Spleen (tissue), 11 donors: ENCODE results near the gene USP13. TPM values are rescaled to one million over a fixed set of nuclear protein-coding genes. Genes with fewer than 3 reads are reported as not detected.

ENCODE experiments used
- DNase-seq: peaks from one replicate; pipeline ENCODE4 v3.0.0-alpha.2; 2020
- H3K27ac ChIP-seq, 8 donors: fragments of 200-600 bp; sonication (generic) in 7 of 8; 1 replicate in 4 of 8; 2 replicates in 4 of 8; pipeline versions ENCODE4 v1.5.0 to v1.8.0; 2016 to 2021; ENCODE audit warnings: inconsistent platforms in 4 of 8, mild to moderate bottlenecking in 4 of 8, moderate library complexity in 1 of 8
- H3K27me3 ChIP-seq, 7 donors: fragments of 200-600 bp; sonication (generic) in 6 of 7; replicated peaks in 1 of 7; 1 replicate in 4 of 7; 2 replicates in 3 of 7; pipeline versions ENCODE4 v1.5.0 to v1.8.0; 2016 to 2021; ENCODE audit warnings: inconsistent platforms in 3 of 7, mild to moderate bottlenecking in 1 of 7
- H3K36me3 ChIP-seq, 6 donors: fragments of 200-600 bp; sonication (generic) in 5 of 6; 1 replicate in 4 of 6; 2 replicates in 2 of 6; pipeline versions ENCODE4 v1.5.0 to v1.8.0; 2016 to 2021; ENCODE audit warnings: inconsistent platforms in 2 of 6
- H3K4me1 ChIP-seq, 6 donors: fragments of 200-600 bp; sonication (generic) in 5 of 6; 1 replicate in 3 of 6; 2 replicates in 3 of 6; pipeline versions ENCODE4 v1.5.0 to v1.8.0; 2016 to 2021; ENCODE audit warnings: inconsistent platforms in 3 of 6
- H3K4me3 ChIP-seq, 8 donors: fragments of 200-600 bp; sonication (generic) in 7 of 8; 1 replicate in 4 of 8; 2 replicates in 4 of 8; pipeline versions ENCODE4 v1.5.0 to v1.8.0; 2016 to 2021; ENCODE audit warnings: inconsistent platforms in 4 of 8, mild to moderate bottlenecking in 4 of 8, moderate library complexity in 2 of 8
- H3K9me3 ChIP-seq, 8 donors: fragments of 200-600 bp; sonication (generic) in 7 of 8; 1 replicate in 4 of 8; 2 replicates in 4 of 8; pipeline versions ENCODE4 v1.5.0 to v1.8.0; 2016 to 2021; ENCODE audit warnings: inconsistent platforms in 4 of 8
- CTCF ChIP-seq, 11 experiments: fragments of 200-600 bp in 7 of 11; fragments of 450-650 bp in 4 of 11; sonication (generic) in 4 of 11; IDR thresholded peaks in 8 of 11; conservative IDR thresholded peaks in 3 of 11; 1 replicate in 7 of 11; 2 replicates in 4 of 11; pipeline versions ENCODE4 v1.4.0 to v1.8.0; 2016 to 2021; ENCODE audit warnings: antibody characterized with exemption in 11 of 11, inconsistent platforms in 4 of 11, mild to moderate bottlenecking in 1 of 11
- WGBS, 5 donors: extraction: QIAGEN DNeasy Blood & Tissue Kit in 3 of 5; methylation state at CpG; one replicate each; pipeline versions ENCODE4 v1.1.5 to v1.1.7; 2013 to 2018; 5-methylcytosine and 5-hydroxymethylcytosine counted together
- intact Hi-C: fragments of 100-400 bp; cut with DNase I; formaldehyde crosslinking; loops from one replicate; pipeline ENCODE4 v1.15.0; 2023; ENCODE audit warnings: low total_unique reads
- polyA plus RNA-seq, 3 donors: library from polyadenylated mRNA; stranded (reverse); fragments of 200-250 nt; gene quantifications; one replicate each; pipeline ENCODE4 v1.2.1, GENCODE V29; 2013
- small RNA-seq, 4 donors: library from RNA; depleted of rRNA; stranded (forward); fragments of <200 nt; gene quantifications; one replicate each; pipeline ENCODE3, GENCODE V24; 2016
- total RNA-seq, 7 donors: library from RNA; depleted of rRNA in 3 of 7; stranded (reverse); fragments of >200 nt in 3 of 7; fragmentation: NEBNext Ultra II Directional in 4 of 7; extraction: Animal tissue kit (Norgen Biotek cat#: 25700) in 4 of 7; gene quantifications; one replicate each; pipeline versions ENCODE4 v1.1.0 to v1.2.1, GENCODE V29; 2016 to 2021
- donor health status: healthy with polysubstance abuse.
- donor health status: DM: no; HTN: no; CAD: no; lungs with moderate emphysema.
- donor health status: DM: no; HTN: no; CAD: no.
- donor health status: Bipolar disorder and iron deficiency.
- donor health status: healthy.
- donor health status: DM: no; HTN: no; CAD: no.
- donor health status: DM: yes; HTN: yes; CAD: no.

The USP13 gene
- total and polyA plus RNA-seq, 10 donors: 1.1 to 9.4 (median 7.1) TPM

- DNase-seq: no peak
- no peak for TF ChIP-seq CTCF (IDR thresholded peaks at IDR 0.05 in 8 of 11, conservative IDR thresholded peaks at IDR 0.05 in 3 of 11)
- H3K36me3 ChIP-seq: no peaks in the 10 kb centered on the region
- H3K27ac ChIP-seq: no peak overlapping the region
- intact Hi-C loops: no loop called here
- no peaks in the 10 kb centered on the region for H3K9me3 ChIP-seq
- no peaks in the 10 kb centered on the region for H3K4me1 ChIP-seq
- H3K4me3 ChIP-seq: no peak overlapping the region
- no peaks in the 10 kb centered on the region for H3K27me3 ChIP-seq
- WGBS, 5 donors: 71 to 81% (median 79%) methylated on average over 2 of the region's 2 CpGs
Measured at GRCh38 chr3:179837374-179837773, 184.5 kb downstream of the USP13 start.

Small RNA genes within 50 kb of the gene (small RNA-seq; reads per million reads assigned to genes)
- gene RF01210: 0 reads per million in 4 donors

Other genes with a start within 250 kb of the USP13 start
- gene GNB4, start 201.6 kb upstream of the USP13 start, total RNA-seq: 10 to 100 TPM; 29.8 to 47.5 (median 42.7) TPM
- 10 to 100 TPM in 1 of 3 donors, 1 to 10 TPM in 2; 5.5 to 12.2 (median 8.9) TPM for gene GNB4, start 201.6 kb upstream of the USP13 start, polyA plus RNA-seq
- 10 to 100 TPM; 33.9 to 69.5 (median 45.5) TPM for gene ACTL6A, start 90.1 kb upstream of the USP13 start, total RNA-seq
- 10 to 100 TPM; 53.9 to 65.0 (median 54.6) TPM for gene ACTL6A, start 90.1 kb upstream of the USP13 start, polyA plus RNA-seq
- gene MRPL47, start 48.4 kb upstream of the USP13 start, total RNA-seq: 10 to 100 TPM; 17.8 to 23.8 (median 19.5) TPM
- 10 to 100 TPM; 34.3 to 43.2 (median 42.3) TPM for gene MRPL47, start 48.4 kb upstream of the USP13 start, polyA plus RNA-seq
- gene NDUFB5, start 48.2 kb upstream of the USP13 start, total RNA-seq: 100 to 1,000 TPM in 1 of 7 donors, 10 to 100 TPM in 6; 70.7 to 122 (median 82.6) TPM
- gene NDUFB5, start 48.2 kb upstream of the USP13 start, polyA plus RNA-seq: 100 to 1,000 TPM; 104 to 118 (median 111) TPM